IPS-NIHi7 (cell line): ENCODE data around the gene FREM1.

Source experiments
- DNase-seq: peaks from one replicate; pipeline ENCODE4 v3.0.0; 2012; ENCODE audit warnings: mixed read lengths; ENCODE audit errors: extremely low spot score

The FREM1 gene

DNA sequence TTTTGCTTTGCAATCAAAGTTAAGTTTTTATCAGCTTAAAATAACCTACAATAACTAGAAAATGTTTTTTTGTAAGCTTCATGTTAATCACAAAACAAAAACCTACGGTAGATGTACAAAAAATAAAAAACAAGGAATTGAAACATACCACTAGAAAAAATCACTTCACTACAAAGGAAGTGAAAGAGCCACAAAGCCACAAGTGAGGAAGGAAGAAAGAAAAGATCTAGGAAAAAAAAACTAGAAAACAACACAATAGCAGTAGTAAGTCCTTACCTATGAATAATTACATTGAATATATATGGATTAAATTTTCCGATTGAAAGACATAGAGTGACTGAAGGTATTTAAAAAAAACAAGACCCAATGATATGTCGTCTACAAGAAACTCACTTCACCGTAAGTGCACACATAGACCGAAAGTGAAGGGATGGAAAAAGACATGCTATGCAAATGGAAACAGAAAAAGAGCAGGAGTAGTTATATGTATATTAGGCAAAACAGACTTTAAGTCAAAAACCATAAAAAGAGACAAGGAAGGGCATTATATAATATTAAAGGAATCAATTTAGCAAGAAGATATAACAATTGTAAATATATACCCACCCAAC lies 203.6 kb downstream of the FREM1 start:
- no peak for DNase-seq

- DNase-seq, result no peak
Observed at GRCh38 chr9:14705079-14705478, 205.1 kb downstream of the FREM1 start.

DNA sequence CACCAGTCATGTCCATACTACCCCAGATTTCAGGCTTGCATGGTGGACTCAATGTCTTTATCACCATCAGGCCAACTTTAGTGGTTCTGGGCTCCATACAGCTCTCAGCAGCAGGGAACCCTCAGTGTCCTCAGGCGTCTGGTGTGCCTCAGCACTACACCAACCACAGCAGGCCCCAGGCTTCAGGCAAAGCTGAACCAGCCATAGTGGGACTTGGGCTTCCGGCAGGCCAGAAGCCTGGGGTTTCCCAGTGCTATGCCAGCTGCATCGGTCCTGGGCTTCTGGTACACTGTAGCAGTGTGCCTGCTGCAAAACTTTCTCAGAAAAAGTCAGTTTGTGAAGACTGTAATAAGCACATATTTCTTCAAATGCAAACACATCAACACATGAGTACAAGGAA lies 205.9 kb downstream of the FREM1 start:
- DNase-seq, result no peak

DNA sequence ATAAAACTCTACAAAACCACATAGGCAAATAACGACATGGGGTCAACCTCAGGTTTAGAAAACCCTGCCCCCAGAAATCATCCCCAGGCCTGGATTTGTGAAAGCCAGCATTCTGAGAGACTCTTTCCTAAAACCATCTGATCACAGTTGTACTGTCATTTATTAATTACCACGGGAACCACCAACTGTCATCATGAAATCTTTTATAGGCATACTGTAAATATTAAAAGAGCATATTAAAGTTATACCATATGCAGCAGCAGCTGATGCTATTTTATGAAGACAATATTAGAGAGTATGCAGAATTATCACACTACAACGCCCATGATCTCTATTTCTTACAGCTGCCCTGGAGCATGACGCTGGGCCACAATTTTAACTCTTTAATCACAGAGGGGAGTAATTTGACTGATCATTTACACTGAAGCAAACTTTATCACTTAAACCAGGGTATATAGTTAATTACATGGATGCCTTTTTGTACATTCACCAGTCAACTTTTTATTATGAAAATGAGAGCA lies 208.0 kb downstream of the FREM1 start:
- no peak for DNase-seq

GRCh38 chr9:14693251-14693861 lies 216.9 kb downstream of the FREM1 start, which contains the start of gene ZDHHC21:
TSS of gene ZDHHC21 (minus strand) at chr9:14693432. CDS start at chr9:14674340, 19,092 bp downstream.
- DNase-seq, result peak; percentile 66

DNA sequence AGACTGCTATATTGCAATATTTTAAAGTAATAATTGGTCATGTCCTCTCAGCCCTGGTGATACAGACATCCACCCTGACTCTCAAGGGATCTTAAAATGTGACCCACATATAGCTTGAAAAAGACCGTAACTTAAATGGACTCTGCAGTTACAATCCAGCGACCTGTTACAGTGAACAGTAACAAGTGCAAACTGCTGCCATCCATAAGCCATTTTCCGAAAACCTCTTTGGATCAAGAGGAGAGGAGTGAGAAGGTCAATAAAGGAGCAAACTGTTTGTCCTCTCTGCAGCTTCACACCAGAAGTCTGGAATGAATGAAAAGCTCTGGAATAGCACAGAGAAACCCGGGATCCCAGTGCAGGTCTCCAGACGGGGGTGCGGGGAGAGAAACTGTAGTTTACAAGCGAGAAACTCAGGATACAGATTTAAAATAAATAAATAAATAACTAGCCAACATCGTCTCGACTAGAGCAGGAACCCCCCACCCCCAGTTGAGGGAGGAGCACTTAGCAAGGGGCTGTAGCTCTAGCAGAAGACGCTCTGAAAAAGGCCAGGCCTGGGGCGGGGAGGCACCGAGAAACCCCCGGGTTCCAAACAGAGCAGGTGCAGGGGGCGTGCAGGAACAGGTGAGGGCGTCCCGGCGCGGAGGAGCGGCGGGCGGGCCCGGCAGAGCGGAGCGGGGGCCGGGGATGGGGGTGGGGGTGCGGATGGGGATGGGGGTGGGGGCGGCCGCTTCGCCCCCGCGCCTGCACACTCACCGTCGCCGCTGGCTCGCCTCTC lies 217.6 kb downstream of the FREM1 start:
- DNase-seq, result no peak

- no peak for DNase-seq
Observed at GRCh38 chr9:14690948-14691730, 219.1 kb downstream of the FREM1 start.

DNA sequence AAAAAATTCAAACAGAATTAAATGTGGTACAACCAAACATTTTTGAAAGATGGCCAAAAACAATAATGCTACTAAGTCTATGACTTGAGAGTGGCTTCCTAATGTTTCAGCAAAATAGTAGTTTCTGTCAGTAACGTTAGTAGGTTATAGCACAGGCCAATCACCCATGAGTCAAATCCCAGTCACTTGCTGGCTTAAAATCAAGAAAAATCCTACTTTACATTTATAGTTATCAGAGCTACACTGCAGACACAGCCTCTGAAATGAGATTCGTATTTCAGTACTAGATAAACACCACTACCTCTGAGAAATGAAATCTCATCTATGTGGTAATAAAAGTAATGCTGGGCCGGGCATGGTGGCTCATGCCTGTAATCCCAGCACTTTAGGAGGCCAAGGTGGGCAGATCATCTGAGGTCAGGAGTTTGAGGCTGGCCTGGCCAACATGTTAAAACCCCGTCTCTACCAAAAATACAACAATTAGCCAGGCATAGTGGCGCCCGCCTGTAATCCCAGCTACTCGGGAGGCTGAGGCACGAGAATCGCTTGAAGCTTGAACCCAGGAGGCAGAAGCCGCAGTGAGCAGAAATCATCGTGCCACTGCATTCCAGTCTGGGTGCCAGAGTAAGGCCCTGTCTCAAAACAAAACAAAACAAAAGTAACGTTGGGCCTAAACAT lies 223.0 kb downstream of the FREM1 start:
- no peak for DNase-seq

GRCh38 chr9:14686168-14686567 lies 224.1 kb downstream of the FREM1 start:
- no peak for DNase-seq
